ENCODE data around the gene COBL. TPM values are rescaled to one million over a fixed set of nuclear protein-coding genes. Genes with fewer than 3 reads are reported as not detected.
A peak's percentile ranks its signal among the peaks of the same experiment; 100 is the strongest.

The COBL gene
- total RNA-seq, 4 donors from 2014 or later, result 50.2 to 156 (median 65.1) TPM

- Histone ChIP-seq H3K36me3 (no peaks in the 10 kb centered on the region), H3K27ac (no peak overlapping the region), H3K9me3 (peaks cover 4% of the 10 kb centered on the region), H3K4me1 (no peaks in the 10 kb centered on the region), H3K27me3 (no peaks in the 10 kb centered on the region), H3K4me3 (no peak overlapping the region)
- TF ChIP-seq POLR2A (IDR thresholded peaks at IDR 0.05) (no peak), EP300 (IDR thresholded peaks at IDR 0.05) (no peak), CTCF (IDR thresholded peaks at IDR 0.05) (no peak), POLR2AphosphoS5 (IDR thresholded peaks at IDR 0.05) (no peak)
- 76% methylated on average over 5 of the region's 5 CpGs for WGBS
- DNase-seq (ENCODE audit: low spot score in 2 of 2), result no peak
Observed at GRCh38 chr7:51354897-51355296, 38.3 kb upstream of the COBL start.

GRCh38 chr7:51354434-51354833, 37.8 kb upstream of the COBL start:
- TF ChIP-seq CTCF (IDR thresholded peaks at IDR 0.05), result no peak
- TF ChIP-seq POLR2AphosphoS5 (IDR thresholded peaks at IDR 0.05), result no peak
- no peak for TF ChIP-seq EP300 (IDR thresholded peaks at IDR 0.05)
- TF ChIP-seq POLR2A (IDR thresholded peaks at IDR 0.05), result no peak
- Histone ChIP-seq H3K36me3 (no peaks in the 10 kb centered on the region), H3K9me3 (peaks cover 4% of the 10 kb centered on the region), H3K27me3 (no peaks in the 10 kb centered on the region), H3K4me3 (no peak overlapping the region), H3K27ac (no peak overlapping the region), H3K4me1 (no peaks in the 10 kb centered on the region)
- 90% methylated on average over 2 of the region's 2 CpGs for WGBS
- DNase-seq (ENCODE audit: low spot score in 2 of 2), result no peak

- Histone ChIP-seq H3K4me3 (no peak overlapping the region), H3K27ac (peak overlapping the region; percentile 15), H3K4me1 (no peaks in the 10 kb centered on the region), H3K27me3 (no peaks in the 10 kb centered on the region), H3K36me3 (no peaks in the 10 kb centered on the region), H3K9me3 (peaks cover 4% of the 10 kb centered on the region)
- 80% methylated on average over 10 of the region's 10 CpGs for WGBS
- TF ChIP-seq POLR2A (IDR thresholded peaks at IDR 0.05), result no peak
- no peak for TF ChIP-seq POLR2AphosphoS5 (IDR thresholded peaks at IDR 0.05)
- no peak for TF ChIP-seq CTCF (IDR thresholded peaks at IDR 0.05)
- no peak for TF ChIP-seq EP300 (IDR thresholded peaks at IDR 0.05)
- DNase-seq (ENCODE audit: low spot score in 2 of 2), result no peak
Observed at GRCh38 chr7:51352174-51353100, 35.8 kb upstream of the COBL start.

GRCh38 chr7:51351661-51352060, 35.1 kb upstream of the COBL start:
- no peaks in the 10 kb centered on the region for H3K36me3 ChIP-seq
- no peak overlapping the region for H3K27ac ChIP-seq
- WGBS, result 79% methylated on average over 5 of the region's 5 CpGs
- H3K9me3 ChIP-seq, result peaks cover 4% of the 10 kb centered on the region
- TF ChIP-seq POLR2A (IDR thresholded peaks at IDR 0.05), result no peak
- no peak for TF ChIP-seq POLR2AphosphoS5 (IDR thresholded peaks at IDR 0.05)
- TF ChIP-seq CTCF (IDR thresholded peaks at IDR 0.05), result no peak
- no peak for TF ChIP-seq EP300 (IDR thresholded peaks at IDR 0.05)
- DNase-seq (ENCODE audit: low spot score in 2 of 2), result no peak
- H3K4me3 ChIP-seq, result no peak overlapping the region
- no peaks in the 10 kb centered on the region for H3K4me1 ChIP-seq
- no peaks in the 10 kb centered on the region for H3K27me3 ChIP-seq

- DNase-seq (ENCODE audit: low spot score in 2 of 2), result no peak
- Histone ChIP-seq H3K4me1 (no peaks in the 10 kb centered on the region), H3K27ac (peak overlapping the region; percentile 64), H3K9me3 (peaks cover 4% of the 10 kb centered on the region), H3K4me3 (no peak overlapping the region), H3K36me3 (no peaks in the 10 kb centered on the region), H3K27me3 (no peaks in the 10 kb centered on the region)
- TF ChIP-seq POLR2AphosphoS5 (IDR thresholded peaks at IDR 0.05), result no peak
- no peak for TF ChIP-seq POLR2A (IDR thresholded peaks at IDR 0.05)
- no peak for TF ChIP-seq EP300 (IDR thresholded peaks at IDR 0.05)
- no peak for TF ChIP-seq CTCF (IDR thresholded peaks at IDR 0.05)
- 57% methylated on average over 1 of the region's 1 CpG for WGBS
Observed at GRCh38 chr7:51350546-51350896, 33.9 kb upstream of the COBL start.

Measured in suprapubic skin (tissue), 4 donors.